Endothelial cell (in vitro differentiated cells): ENCODE results near the gene CFAP58. TPM values are rescaled to one million over a fixed set of nuclear protein-coding genes. Genes with fewer than 3 reads are reported as not detected.

ENCODE experiments used
- DNase-seq: peaks from one replicate; pipeline ENCODE4 v3.0.0; 2021; ENCODE audit warnings: low spot score
- H3K27ac Mint-ChIP-seq: one replicate; pipeline ENCODE4 v1.8.0; 2021; ENCODE audit warnings: mixed read lengths, inconsistent platforms; ENCODE audit not compliant: unreplicated experiment
- H3K27me3 Mint-ChIP-seq: one replicate; pipeline ENCODE4 v1.8.0; 2021; ENCODE audit warnings: mild to moderate bottlenecking, moderate library complexity, mixed read lengths, inconsistent platforms; ENCODE audit not compliant: unreplicated experiment
- H3K36me3 Mint-ChIP-seq: one replicate; pipeline ENCODE4 v1.8.0; 2021; ENCODE audit warnings: mild to moderate bottlenecking, low read depth, mixed read lengths, inconsistent platforms; ENCODE audit not compliant: unreplicated experiment
- H3K4me1 Mint-ChIP-seq: one replicate; pipeline ENCODE4 v1.8.0; 2021; ENCODE audit warnings: mild to moderate bottlenecking, mixed read lengths, inconsistent platforms; ENCODE audit not compliant: unreplicated experiment
- H3K4me3 Mint-ChIP-seq: one replicate; pipeline ENCODE4 v1.8.0; 2021; ENCODE audit warnings: mild to moderate bottlenecking, mixed read lengths, inconsistent platforms; ENCODE audit not compliant: unreplicated experiment
- H3K9me3 Mint-ChIP-seq: one replicate; pipeline ENCODE4 v1.8.0; 2021; ENCODE audit warnings: mixed read lengths, inconsistent platforms; ENCODE audit not compliant: unreplicated experiment
- total RNA-seq: library from RNA; stranded (reverse); fragmentation: NEBNext Ultra II Directional; extraction: Animal tissue kit (Norgen Biotek cat#: 25700); gene quantifications from one replicate; pipeline ENCODE4 v1.2.1, GENCODE V29; 2021; ENCODE audit not compliant: unreplicated experiment
- TF ChIP-seq, protein P1 (sequence below): fragments of 200-600 bp; sonication (generic); IDR thresholded peaks from one replicate; pipeline ENCODE4 v1.5.0; 2021; ENCODE audit warnings: antibody characterized with exemption; ENCODE audit not compliant: unreplicated experiment

Gene CFAP58
- total RNA-seq, 1 donor from 2014 or later: 0.28 TPM

DNA sequence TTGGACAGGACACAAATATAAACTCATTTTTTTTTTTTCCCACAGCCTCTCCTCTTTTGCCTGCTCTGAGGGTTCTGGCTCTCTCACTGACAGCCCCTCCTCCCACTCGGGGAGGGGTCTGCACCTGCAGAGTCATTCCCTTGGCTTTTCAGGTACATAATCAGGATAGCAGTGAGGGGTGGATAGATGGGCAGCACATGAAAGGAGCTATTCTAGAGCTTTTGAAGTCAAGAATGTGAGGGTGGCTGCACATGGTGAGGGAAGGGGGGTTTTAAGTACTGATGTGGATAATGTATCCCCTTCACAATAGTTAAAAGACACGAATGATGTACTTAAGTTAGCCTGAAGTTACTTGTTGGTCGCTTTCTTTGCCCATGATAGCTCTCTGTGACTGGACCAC lies 76.2 kb downstream of the CFAP58 start:
- no peak overlapping the region for H3K4me3 Mint-ChIP-seq
- H3K36me3 Mint-ChIP-seq: no peaks in the 10 kb centered on the region
- no peaks in the 10 kb centered on the region for H3K4me1 Mint-ChIP-seq
- no peak for DNase-seq
- H3K27ac Mint-ChIP-seq: no peak overlapping the region
- TF ChIP-seq, protein P1, sequence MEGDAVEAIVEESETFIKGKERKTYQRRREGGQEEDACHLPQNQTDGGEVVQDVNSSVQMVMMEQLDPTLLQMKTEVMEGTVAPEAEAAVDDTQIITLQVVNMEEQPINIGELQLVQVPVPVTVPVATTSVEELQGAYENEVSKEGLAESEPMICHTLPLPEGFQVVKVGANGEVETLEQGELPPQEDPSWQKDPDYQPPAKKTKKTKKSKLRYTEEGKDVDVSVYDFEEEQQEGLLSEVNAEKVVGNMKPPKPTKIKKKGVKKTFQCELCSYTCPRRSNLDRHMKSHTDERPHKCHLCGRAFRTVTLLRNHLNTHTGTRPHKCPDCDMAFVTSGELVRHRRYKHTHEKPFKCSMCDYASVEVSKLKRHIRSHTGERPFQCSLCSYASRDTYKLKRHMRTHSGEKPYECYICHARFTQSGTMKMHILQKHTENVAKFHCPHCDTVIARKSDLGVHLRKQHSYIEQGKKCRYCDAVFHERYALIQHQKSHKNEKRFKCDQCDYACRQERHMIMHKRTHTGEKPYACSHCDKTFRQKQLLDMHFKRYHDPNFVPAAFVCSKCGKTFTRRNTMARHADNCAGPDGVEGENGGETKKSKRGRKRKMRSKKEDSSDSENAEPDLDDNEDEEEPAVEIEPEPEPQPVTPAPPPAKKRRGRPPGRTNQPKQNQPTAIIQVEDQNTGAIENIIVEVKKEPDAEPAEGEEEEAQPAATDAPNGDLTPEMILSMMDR: no peak
- peaks cover 1% of the 10 kb centered on the region for H3K27me3 Mint-ChIP-seq
- H3K9me3 Mint-ChIP-seq: no peaks in the 10 kb centered on the region

DNA sequence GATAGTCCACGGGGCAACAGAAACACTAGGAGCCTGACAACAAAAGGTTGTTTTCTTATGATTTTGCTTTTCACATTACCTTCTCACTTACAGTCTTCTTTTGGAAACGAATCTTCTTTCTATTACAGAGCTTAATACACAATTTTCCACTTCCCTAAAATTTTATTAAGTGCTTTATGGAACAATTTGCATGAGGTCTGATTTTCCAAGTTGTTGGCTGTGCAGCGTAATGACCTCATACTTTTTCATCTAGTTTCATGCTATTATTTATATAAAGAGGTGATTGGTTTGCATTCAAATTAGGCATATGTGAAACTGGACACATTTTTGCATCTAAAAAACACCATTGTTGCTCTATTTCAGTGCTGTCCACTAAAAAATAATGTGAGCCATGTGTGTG lies 76.7 kb downstream of the CFAP58 start:
- DNase-seq: no peak
- H3K9me3 Mint-ChIP-seq: no peaks in the 10 kb centered on the region
- no peaks in the 10 kb centered on the region for H3K4me1 Mint-ChIP-seq
- TF ChIP-seq, protein P1: no peak
- peaks cover 1% of the 10 kb centered on the region for H3K27me3 Mint-ChIP-seq
- H3K36me3 Mint-ChIP-seq: no peaks in the 10 kb centered on the region
- no peak overlapping the region for H3K4me3 Mint-ChIP-seq
- no peak overlapping the region for H3K27ac Mint-ChIP-seq

DNA sequence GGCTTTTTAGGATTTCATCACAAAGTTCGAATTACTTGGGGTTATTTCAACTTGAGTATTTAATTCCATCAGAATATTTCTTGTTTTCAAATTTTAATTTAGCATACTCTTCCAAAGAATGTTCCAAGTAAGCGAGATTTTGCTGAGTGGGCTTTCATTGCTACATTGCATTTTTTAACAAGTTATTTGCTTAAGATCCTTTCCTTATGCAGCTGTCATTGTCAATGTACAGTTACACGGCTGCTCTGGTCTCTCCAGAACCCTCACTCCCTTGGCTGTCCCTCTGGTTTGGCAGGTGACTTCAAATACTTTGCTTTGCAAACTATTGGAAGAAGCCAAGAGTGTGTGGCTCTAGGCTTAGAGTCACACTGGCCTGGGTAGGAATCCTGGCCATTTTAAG lies 80.0 kb downstream of the CFAP58 start:
- no peak for DNase-seq
- Mint-ChIP-seq H3K27me3 (peaks cover 1% of the 10 kb centered on the region), H3K27ac (no peak overlapping the region), H3K4me3 (no peak overlapping the region), H3K36me3 (no peaks in the 10 kb centered on the region), H3K9me3 (no peaks in the 10 kb centered on the region), H3K4me1 (no peaks in the 10 kb centered on the region)
- TF ChIP-seq, protein P1: no peak

DNA sequence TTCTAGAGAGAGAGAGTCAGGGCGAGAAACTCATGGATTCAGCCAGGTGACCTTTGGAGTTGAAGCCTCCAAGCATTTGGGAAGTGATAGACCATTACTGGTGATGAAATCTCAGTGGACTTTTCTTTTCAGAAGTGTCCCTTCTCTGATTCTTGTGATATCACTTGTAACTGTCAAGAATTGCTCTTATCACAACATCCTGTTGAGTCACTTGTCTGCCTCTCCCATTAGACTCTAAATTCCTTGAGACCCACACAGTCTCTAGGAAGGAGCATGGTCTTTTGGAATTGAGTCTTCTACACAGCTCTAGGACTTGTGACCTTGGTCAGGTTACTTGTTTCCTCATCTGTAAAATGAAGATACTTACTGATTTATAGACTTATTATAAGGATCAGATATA lies 81.0 kb downstream of the CFAP58 start:
- Mint-ChIP-seq H3K4me1 (no peaks in the 10 kb centered on the region), H3K9me3 (no peaks in the 10 kb centered on the region), H3K27ac (no peak overlapping the region), H3K36me3 (no peaks in the 10 kb centered on the region), H3K4me3 (no peak overlapping the region), H3K27me3 (peaks cover 1% of the 10 kb centered on the region)
- DNase-seq: no peak
- TF ChIP-seq, protein P1: no peak

DNA sequence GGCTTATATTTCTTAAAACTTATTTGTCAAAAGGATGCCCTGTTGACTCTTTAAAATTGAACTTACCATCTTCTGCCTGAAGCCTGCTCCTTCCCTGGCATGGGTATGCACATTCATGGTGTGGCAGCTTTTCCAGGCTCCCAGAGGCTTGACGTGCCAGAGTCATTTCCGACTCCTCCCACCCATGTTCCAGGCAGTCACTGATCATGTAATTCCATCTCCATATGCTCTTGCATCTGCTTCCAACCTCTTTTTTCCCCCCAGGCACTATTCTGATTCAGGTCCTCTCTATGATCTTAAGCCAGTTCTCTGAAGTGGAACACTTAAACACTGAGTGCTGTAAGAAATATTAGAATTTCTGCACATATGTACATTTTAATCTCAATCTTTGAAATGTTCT lies 82.2 kb downstream of the CFAP58 start:
- peaks cover 1% of the 10 kb centered on the region for H3K27me3 Mint-ChIP-seq
- no peaks in the 10 kb centered on the region for H3K36me3 Mint-ChIP-seq
- no peak overlapping the region for H3K4me3 Mint-ChIP-seq
- no peaks in the 10 kb centered on the region for H3K9me3 Mint-ChIP-seq
- no peaks in the 10 kb centered on the region for H3K4me1 Mint-ChIP-seq
- DNase-seq: no peak
- H3K27ac Mint-ChIP-seq: no peak overlapping the region
- TF ChIP-seq, protein P1: no peak
